Fibroblast of mammary gland (primary cell): ENCODE data around the gene LAMA3.
A peak's percentile ranks its signal among the peaks of the same experiment; 100 is the strongest.

Source experiments
- DNase-seq: peaks from one replicate; pipeline ENCODE4 v3.0.0-alpha.2; 2010; ENCODE audit warnings: low read depth
- H3K4me3 ChIP-seq: 2 replicates; pipeline ENCODE4 v1.5.1; 2011; ENCODE audit warnings: low read depth, mild to moderate bottlenecking, low read length, moderate library complexity; ENCODE audit not compliant: control insufficient read depth
- CTCF ChIP-seq: conservative IDR thresholded peaks from 2 replicates; pipeline ENCODE4 v1.5.1; 2011; ENCODE audit warnings: low read depth, low read length, inconsistent platforms; ENCODE audit not compliant: control insufficient read depth, insufficient read depth

LAMA3 gene

GRCh38 chr18:23972453-23972852 lies 283.2 kb downstream of the LAMA3 start:
- DNase-seq = no peak
- H3K4me3 ChIP-seq = no peak overlapping the region
- no peak for TF ChIP-seq CTCF

DNA sequence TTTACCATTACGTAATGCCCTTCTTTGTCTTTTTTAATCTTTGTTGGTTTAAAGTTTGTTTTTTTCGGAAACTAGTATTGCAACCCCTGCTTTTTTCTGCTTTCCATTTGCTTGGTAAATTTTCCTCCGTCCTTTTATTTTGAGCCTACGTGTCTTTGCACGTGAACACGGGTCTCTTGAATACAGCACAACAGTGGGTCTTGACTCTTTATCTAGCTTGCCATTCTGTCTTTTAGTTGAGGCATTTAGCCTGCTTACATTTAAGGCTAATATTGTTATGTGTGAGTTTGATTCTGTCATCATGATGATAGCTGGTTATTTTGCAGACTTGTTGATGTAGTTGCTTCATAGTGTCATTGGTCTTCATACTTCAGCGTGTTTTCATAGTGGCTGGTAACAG lies 287.9 kb downstream of the LAMA3 start:
- no peak for TF ChIP-seq CTCF
- DNase-seq = no peak
- H3K4me3 ChIP-seq = no peak overlapping the region

DNA sequence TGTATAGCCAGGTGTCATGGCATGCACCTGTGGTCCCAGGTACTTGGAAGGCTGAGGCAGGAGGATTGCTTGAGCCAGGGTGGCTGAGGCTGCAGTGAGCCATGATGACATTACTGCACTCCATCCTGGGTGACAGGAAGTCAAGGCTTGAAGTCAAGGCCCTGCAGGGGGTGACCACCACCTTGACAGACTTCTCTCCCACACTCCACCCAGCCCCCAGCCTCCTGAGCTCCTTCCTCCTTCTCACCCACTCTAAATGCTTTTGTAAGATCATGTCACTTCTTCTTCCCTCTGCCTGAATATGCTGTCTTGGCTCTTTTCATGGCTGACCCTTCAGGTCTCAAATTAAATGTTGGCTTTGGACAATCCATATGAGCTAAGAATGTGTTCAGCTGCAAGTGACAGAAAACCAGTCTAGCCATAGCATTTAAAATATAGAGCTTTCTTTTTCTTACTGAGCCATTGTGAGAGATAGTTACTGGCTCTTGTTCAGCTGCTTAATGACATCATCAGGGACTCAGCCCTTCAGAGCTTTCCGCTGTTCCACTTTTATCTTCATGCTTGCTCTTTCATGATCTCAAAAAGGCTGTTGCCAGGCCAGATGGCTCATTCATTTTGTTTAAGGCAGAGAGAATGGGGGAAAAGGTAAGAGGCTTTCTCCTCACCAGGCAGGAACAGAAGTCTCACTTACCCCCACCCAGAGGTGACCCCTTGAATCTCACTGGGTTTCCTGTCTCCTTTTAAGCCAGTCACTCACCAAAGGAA lies 288.6 kb downstream of the LAMA3 start:
- peak; percentile 44 for DNase-seq
- H3K4me3 ChIP-seq = no peak overlapping the region
- TF ChIP-seq CTCF = no peak

- TF ChIP-seq CTCF = no peak
- no peak for DNase-seq
- H3K4me3 ChIP-seq = no peak overlapping the region
Measured at GRCh38 chr18:23981369-23981980, 292.2 kb downstream of the LAMA3 start.

DNA sequence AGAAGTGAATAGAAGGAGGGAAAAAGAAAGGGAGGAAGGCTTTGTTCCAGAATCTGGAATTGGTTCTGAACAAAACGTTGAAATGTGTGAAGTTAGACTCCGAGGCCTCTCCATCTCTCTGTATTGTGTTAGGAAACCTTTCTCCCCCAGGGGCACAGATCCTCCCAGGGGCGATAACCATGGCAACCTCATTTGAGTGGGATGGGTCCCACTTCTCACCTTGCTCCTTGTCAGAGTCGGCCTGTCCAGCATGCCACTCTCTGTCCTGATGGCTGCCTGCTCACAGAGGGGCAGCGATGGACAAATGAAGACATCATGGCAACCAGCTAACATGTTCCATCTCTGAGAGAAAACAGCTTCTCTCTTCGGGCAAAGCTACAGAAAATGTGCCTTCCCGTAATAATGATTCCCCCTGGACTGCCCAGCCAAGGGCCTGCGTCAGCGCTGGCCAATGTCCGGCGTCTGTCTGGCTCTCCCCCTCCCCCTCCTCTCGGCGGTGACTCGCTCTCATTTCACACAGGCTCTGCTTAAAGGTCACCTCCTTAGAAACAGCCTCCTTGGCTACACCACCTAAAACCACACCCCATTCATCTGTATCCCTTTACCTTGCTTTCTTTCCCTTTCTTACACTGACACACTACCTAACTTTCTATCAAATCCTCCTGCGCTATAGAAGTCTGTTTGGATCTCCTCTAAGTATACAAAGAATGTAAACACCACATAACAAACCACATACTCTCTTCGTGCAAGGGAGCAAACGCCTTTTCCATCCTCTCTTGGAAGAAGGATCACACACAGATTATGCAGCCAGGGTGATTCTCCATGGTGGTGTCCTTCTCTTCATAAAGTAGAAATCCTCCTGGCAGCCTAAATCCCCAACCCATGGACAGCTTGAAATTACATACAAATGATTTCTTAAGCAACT lies 293.2 kb downstream of the LAMA3 start:
- H3K4me3 ChIP-seq = peak overlapping the region; percentile 9
- peak; percentile 82 for DNase-seq
- TF ChIP-seq CTCF = no peak

DNA sequence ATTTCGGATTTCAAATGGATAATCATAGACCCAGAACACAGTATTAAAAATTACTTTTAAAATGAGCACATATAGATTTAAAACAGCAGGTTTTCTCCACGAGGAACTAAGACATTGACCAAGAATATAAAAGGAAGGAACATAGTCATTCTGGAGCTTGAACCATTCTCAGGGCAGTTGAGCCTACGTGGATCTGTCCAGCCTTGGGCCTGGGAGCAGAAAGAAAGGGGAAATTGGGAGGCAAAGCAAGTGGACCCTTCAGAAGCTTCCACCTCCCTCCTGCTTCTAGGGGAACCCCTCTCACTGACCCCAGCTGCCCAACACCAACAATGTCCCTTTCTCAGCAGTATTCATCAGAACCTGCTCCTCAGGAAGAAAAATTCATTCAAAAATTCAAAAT lies 293.9 kb downstream of the LAMA3 start:
- no peak overlapping the region for H3K4me3 ChIP-seq
- DNase-seq = no peak
- no peak for TF ChIP-seq CTCF
